ENCODE data around the gene ATP5PF.

GRCh38 chr21:25735646-25736597 is 1.2 kb upstream of the ATP5PF start:
- TF ChIP-seq EZH2 (optimal IDR thresholded peaks at IDR 0.05; ENCODE audit: low read depth, low read length), result no peak
- TF ChIP-seq CTCF (IDR thresholded peaks at IDR 0.05; ENCODE audit: low read length), result no peak
- TF ChIP-seq EZH2phosphoT487 (IDR thresholded peaks at IDR 0.05; ENCODE audit: low read length), result no peak
